GM21360 (cell line): ENCODE data around the gene NSL1.
A peak's percentile ranks its signal among the peaks of the same experiment; 100 is the strongest.

Source experiments
- ATAC-seq: cut with Tn5 transposase; IDR thresholded peaks from one replicate; pipeline ENCODE4 v1.9.1; 2021; ENCODE audit warnings: mild to moderate bottlenecking, moderate library complexity; ENCODE audit not compliant: unreplicated experiment

The NSL1 gene

GRCh38 chr1:212687811-212688210 lies 103.8 kb downstream of the NSL1 start:
- ATAC-seq = no peak

GRCh38 chr1:212686591-212686990 lies 105.0 kb downstream of the NSL1 start:
- no peak for ATAC-seq

GRCh38 chr1:212686069-212686468 lies 105.5 kb downstream of the NSL1 start:
- no peak for ATAC-seq

GRCh38 chr1:212685429-212685828 lies 106.1 kb downstream of the NSL1 start:
- ATAC-seq = no peak

GRCh38 chr1:212684521-212685090 lies 107.0 kb downstream of the NSL1 start:
- ATAC-seq = no peak

- no peak for ATAC-seq
These were observed 107.5 kb downstream of the NSL1 start for GRCh38 chr1:212684076-212684475.

GRCh38 chr1:212683357-212683722 lies 108.2 kb downstream of the NSL1 start:
- ATAC-seq = peak; percentile 56

- no peak for ATAC-seq
These were observed 110.7 kb downstream of the NSL1 start for GRCh38 chr1:212680680-212681389.

- peak; percentile 60 for ATAC-seq
These were observed 112.8 kb downstream of the NSL1 start for GRCh38 chr1:212678456-212679410.

- no peak for ATAC-seq
These were observed 114.0 kb downstream of the NSL1 start for GRCh38 chr1:212677573-212677972.

- no peak for ATAC-seq
These were observed 114.4 kb downstream of the NSL1 start for GRCh38 chr1:212677136-212677535.
